Measurements from ENCODE around the gene TRAPPC2. TPM values are rescaled to one million over a fixed set of nuclear protein-coding genes. Genes with fewer than 3 reads are reported as not detected.

Gene TRAPPC2
- polyA plus RNA-seq, 2 donors = 6.1 to 6.6 TPM

GRCh38 chrX:13664020-13664419, 70.4 kb downstream of the TRAPPC2 start:
- 61 to 76% methylated on average over 3 of the region's 3 CpGs for WGBS, 2 donors
- no peak overlapping the region for H3K4me3 ChIP-seq (ENCODE audit: low read depth in 1 of 2, low read length in 2 of 2)
- H3K9me3 ChIP-seq (ENCODE audit: control insufficient read depth in 2 of 2, insufficient read depth in 1 of 2, low read depth in 1 of 2, low read length in 1 of 2) = no peaks in the 10 kb centered on the region

DNA sequence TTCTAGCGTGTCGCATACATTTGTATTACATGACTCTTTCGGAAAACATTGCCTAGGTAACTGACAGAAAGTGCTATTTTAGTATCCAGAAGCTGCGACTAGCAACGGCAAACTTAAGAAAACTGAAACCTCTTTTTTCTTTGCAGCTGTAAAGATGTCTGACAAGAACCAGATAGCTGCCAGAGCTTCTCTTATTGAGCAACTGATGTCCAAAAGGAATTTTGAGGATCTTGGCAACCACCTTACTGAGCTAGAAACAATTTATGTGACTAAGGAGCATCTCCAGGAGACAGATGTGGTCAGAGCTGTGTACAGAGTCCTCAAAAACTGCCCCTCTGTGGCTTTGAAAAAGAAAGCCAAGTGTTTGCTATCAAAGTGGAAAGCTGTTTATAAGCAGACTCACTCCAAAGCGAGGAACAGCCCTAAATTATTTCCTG, 72.0 kb downstream of the TRAPPC2 start:
- H3K27me3 ChIP-seq (ENCODE audit: control insufficient read depth in 1 of 2, insufficient read depth in 2 of 2, low read length in 2 of 2) = no peaks in the 10 kb centered on the region
- no peaks in the 10 kb centered on the region for H3K9me3 ChIP-seq (ENCODE audit: control insufficient read depth in 2 of 2, insufficient read depth in 1 of 2, low read depth in 1 of 2, low read length in 1 of 2)
- no peak overlapping the region for H3K27ac ChIP-seq (ENCODE audit: low read depth in 2 of 2, low read length in 1 of 2)
- H3K4me1 ChIP-seq (ENCODE audit: control insufficient read depth in 2 of 2, insufficient read depth in 2 of 2, low read length in 1 of 2) = no peaks in the 10 kb centered on the region
- 71 to 74% methylated on average over 6 of the region's 6 CpGs for WGBS, 2 donors
- H3K4me3 ChIP-seq (ENCODE audit: low read depth in 1 of 2, low read length in 2 of 2) = no peak overlapping the region
- no peaks in the 10 kb centered on the region for H3K36me3 ChIP-seq (ENCODE audit: control insufficient read depth in 2 of 2, insufficient read depth in 2 of 2, low read length in 1 of 2)

More at GRCh38 chrX:13664020-13664419, 70.4 kb downstream of the TRAPPC2 start:
- H3K4me1 ChIP-seq (ENCODE audit: control insufficient read depth in 2 of 2, insufficient read depth in 2 of 2, low read length in 1 of 2) = no peaks in the 10 kb centered on the region
- no peak overlapping the region for H3K27ac ChIP-seq (ENCODE audit: low read depth in 2 of 2, low read length in 1 of 2)
- no peaks in the 10 kb centered on the region for H3K36me3 ChIP-seq (ENCODE audit: control insufficient read depth in 2 of 2, insufficient read depth in 2 of 2, low read length in 1 of 2)
- H3K27me3 ChIP-seq (ENCODE audit: control insufficient read depth in 1 of 2, insufficient read depth in 2 of 2, low read length in 2 of 2) = no peaks in the 10 kb centered on the region

Other genes with a start within 250 kb of the TRAPPC2 start
- 1 to 10 TPM; 3.0 to 3.1 TPM for gene EGFL6, start 165.0 kb downstream of the TRAPPC2 start, polyA plus RNA-seq
- 1 to 10 TPM in 1 of 2 donors, under 1 TPM in 1; 0.85 to 1.2 TPM for gene TCEANC, start 81.5 kb downstream of the TRAPPC2 start, polyA plus RNA-seq
- gene RAB9A, start 45.5 kb downstream of the TRAPPC2 start, polyA plus RNA-seq = 10 to 100 TPM; 23.8 to 24.7 TPM
- 10 to 100 TPM; 19.5 to 47.6 TPM for gene OFD1, start 128 bp upstream of the TRAPPC2 start, polyA plus RNA-seq
- 1 to 10 TPM; 1.1 to 3.1 TPM for gene GPM6B, start 82.5 kb upstream of the TRAPPC2 start, polyA plus RNA-seq

Measured in esophagus (tissue), 2 donors.